ENCODE results near the gene SCUBE1.

GRCh38 chr22:43375951-43376455 lies 32.8 kb upstream of the SCUBE1 start:
- no peak for TF ChIP-seq CTCF (IDR thresholded peaks at IDR 0.05; ENCODE audit: poor library complexity)
- TF ChIP-seq EZH2phosphoT487 (IDR thresholded peaks at IDR 0.05; ENCODE audit: low read depth, severe bottlenecking, unreplicated experiment), result no peak
- no peak for TF ChIP-seq EZH2 (IDR thresholded peaks at IDR 0.05; ENCODE audit: borderline replicate concordance)
